ENCODE data around the gene CTDNEP1. TPM values are rescaled to one million over a fixed set of nuclear protein-coding genes. Genes with fewer than 3 reads are reported as not detected.

The CTDNEP1 gene
- total RNA-seq, 2 experiments from 2014 or later: 79.3 to 80.7 TPM

DNA sequence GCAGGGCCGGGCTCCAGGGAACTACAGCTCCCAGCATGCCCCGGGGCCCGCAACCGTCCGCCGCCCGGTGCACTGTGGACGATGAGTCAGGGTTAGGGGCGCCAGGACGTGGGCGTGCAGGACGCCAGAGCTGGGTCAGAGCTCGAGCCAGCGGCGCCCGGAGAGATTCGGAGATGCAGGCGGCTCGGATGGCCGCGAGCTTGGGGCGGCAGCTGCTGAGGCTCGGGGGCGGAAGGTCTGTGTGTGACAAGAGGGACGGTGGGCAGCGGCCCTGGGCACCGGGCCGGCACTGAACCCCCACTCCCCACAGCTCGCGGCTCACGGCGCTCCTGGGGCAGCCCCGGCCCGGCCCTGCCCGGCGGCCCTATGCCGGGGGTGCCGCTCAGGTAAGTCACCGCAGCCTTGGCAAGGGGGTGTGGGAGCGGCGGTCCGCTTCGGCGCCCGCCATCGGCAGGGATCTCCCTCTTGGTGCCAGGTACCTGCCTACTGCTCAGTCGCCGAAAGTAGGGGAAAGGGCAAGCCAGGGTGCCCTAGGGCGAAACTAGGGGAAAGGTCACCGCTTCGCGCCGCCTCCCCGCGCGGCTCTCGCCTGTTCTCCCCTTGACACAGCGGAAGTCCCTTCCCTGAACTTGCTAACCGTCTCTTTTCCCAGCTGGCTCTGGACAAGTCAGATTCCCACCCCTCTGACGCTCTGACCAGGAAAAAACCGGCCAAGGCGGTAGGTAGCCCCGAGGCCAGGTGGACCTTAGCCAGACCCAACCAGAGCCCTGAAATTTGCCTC lies 31.5 kb downstream of the CTDNEP1 start, which contains the start of the genes ACADVL and DLG4:
Gene ACADVL (plus strand): TSS at position 127 of the 781 bp plus-strand sequence. CDS start 47 bp downstream, at position 174.
Gene DLG4 (minus strand): TSS at position 25 of the 781 bp plus-strand sequence.
- no peaks in the 10 kb centered on the region for H3K27me3 ChIP-seq (ENCODE audit: control insufficient read depth in 1 of 2, insufficient read depth in 2 of 2, low read length in 2 of 2)
- intact Hi-C loops (cut with DNase I, micrococcal nuclease): loop anchor here (1.0 to 5.0 kb wide), 4 partner anchors 17 to 87 kb away; partner anchors contain the start of genes CTDNEP1 (in 1 of the 2), EIF5A (in 1 of the 2) and ELP5 (in 1 of the 2)
- POLR2A ChIA-PET: interaction anchor here (0.6 to 13.1 kb wide), 14 partner anchors 14 to 1801 kb away, joined by 3 to 234 read pairs (median 4); partner anchors contain the start of genes CTDNEP1, DVL2, ELP5 and GABARAP

DNA sequence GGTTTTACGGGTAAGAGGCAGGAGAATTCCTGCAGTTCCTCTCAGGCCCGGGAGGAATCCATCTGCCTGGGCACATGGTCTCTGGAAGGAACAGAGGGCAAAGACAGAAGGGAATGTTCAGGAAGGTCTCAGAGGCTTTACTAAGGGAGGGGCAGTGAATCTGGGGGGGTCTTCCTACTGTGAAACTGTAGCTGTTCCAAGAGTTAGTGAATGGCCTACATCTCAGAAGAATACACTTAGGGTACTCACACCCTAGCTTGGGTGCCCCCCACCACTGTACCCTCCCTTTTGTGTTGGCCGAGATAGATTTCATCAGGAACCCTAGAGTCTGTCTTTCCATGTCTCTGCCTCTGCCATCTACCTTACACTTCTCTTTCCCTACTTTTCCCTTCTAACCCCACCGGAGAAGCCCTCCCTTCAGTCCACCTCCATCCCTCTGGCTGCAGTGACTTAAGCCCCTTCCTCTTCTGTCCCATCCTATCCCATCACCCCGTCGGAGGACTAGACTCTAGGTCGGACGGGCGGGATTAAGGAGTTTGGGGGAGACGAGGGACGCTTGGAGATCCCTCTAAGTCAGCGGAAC lies 32.2 kb downstream of the CTDNEP1 start:
- DNase-seq (peak in 1 of 14 experiments; percentile 0), ATAC-seq (ENCODE audit: poor library complexity) (no peak)
- Histone ChIP-seq H3K4me3 (ENCODE audit: low read length) (peak overlapping the region; percentile 70), H3K27me3 (ENCODE audit: control insufficient read depth in 1 of 2, insufficient read depth in 2 of 2, low read length in 2 of 2) (no peaks in the 10 kb centered on the region), H3K36me3 (ENCODE audit: insufficient read depth, low read length) (peaks cover 29% of the 10 kb centered on the region), H3K27ac (ENCODE audit: low read depth in 1 of 2, low read length in 2 of 2) (peak overlapping the region; percentile 75 to 79), H3K9me3 (ENCODE audit: control insufficient read depth in 1 of 2, insufficient read depth in 1 of 2, low read length in 2 of 2) (no peaks in the 10 kb centered on the region), H3K4me1 (ENCODE audit: insufficient read depth, low read length) (peaks cover 68% of the 10 kb centered on the region)
- Mint-ChIP-seq H3K9me3 (no peaks in the 10 kb centered on the region), H3K27ac (peak overlapping the region; percentile 76), H3K27me3 (no peaks in the 10 kb centered on the region), H3K4me3 (peak overlapping the region; percentile 95), H3K4me1 (ENCODE audit: low read depth) (peaks cover 61% of the 10 kb centered on the region), H3K36me3 (ENCODE audit: low read depth) (peaks cover 16% of the 10 kb centered on the region)
- CTCF ChIA-PET: interaction anchor here (0.5 to 3.4 kb wide), 5 partner anchors 16 to 77 kb away, joined by 3 to 31 read pairs (median 19); partner anchors contain the start of genes DVL2 and GABARAP
- intact Hi-C loops (cut with DNase I, micrococcal nuclease): loop anchor here in 1 of 2 experiments (5.0 kb wide), 1 partner anchor 33 kb away; the partner anchor contains the start of genes CTDNEP1 and ELP5
- TF ChIP-seq CTCF (IDR thresholded peaks at IDR 0.05): no peak
- POLR2A ChIA-PET: interaction anchor here (0.6 to 13.1 kb wide), 9 partner anchors 14 to 1800 kb away, joined by 3 to 234 read pairs (median 5); partner anchors contain the start of genes CTDNEP1, DVL2, ELP5 and GABARAP

More for the DNA sequence above, 31.5 kb downstream of the CTDNEP1 start, which contains the start of the genes ACADVL and DLG4:
- peaks cover 61% of the 10 kb centered on the region for H3K4me1 ChIP-seq (ENCODE audit: insufficient read depth, low read length)
- H3K4me3 ChIP-seq (ENCODE audit: low read length): peak within 1 kb of the TSS; percentile 70
- H3K9me3 Mint-ChIP-seq: no peaks in the 10 kb centered on the region
- peak within 1 kb of the TSS; percentile 75 to 79 for H3K27ac ChIP-seq (ENCODE audit: low read depth in 1 of 2, low read length in 2 of 2)
- DNase-seq (peak; percentile 53 to 86 (median 74)), ATAC-seq (ENCODE audit: poor library complexity) (peak; percentile 50)
- no peak for TF ChIP-seq CTCF (IDR thresholded peaks at IDR 0.05)
- peak within 1 kb of the TSS; percentile 95 for H3K4me3 Mint-ChIP-seq
- H3K36me3 Mint-ChIP-seq (ENCODE audit: low read depth): peaks cover 17% of the 10 kb centered on the region
- no peaks in the 10 kb centered on the region for H3K27me3 Mint-ChIP-seq
- CTCF ChIA-PET: interaction anchor here (0.5 to 3.4 kb wide), 19 partner anchors 14 to 174 kb away, joined by 3 to 31 read pairs (median 4); partner anchors contain the start of genes ACAP1, DVL2, GABARAP and NEURL4
- peaks cover 54% of the 10 kb centered on the region for H3K4me1 Mint-ChIP-seq (ENCODE audit: low read depth)
- peak within 1 kb of the TSS; percentile 76 for H3K27ac Mint-ChIP-seq
- peaks cover 35% of the 10 kb centered on the region for H3K36me3 ChIP-seq (ENCODE audit: insufficient read depth, low read length)
- H3K9me3 ChIP-seq (ENCODE audit: control insufficient read depth in 1 of 2, insufficient read depth in 1 of 2, low read length in 2 of 2): no peaks in the 10 kb centered on the region

DNA sequence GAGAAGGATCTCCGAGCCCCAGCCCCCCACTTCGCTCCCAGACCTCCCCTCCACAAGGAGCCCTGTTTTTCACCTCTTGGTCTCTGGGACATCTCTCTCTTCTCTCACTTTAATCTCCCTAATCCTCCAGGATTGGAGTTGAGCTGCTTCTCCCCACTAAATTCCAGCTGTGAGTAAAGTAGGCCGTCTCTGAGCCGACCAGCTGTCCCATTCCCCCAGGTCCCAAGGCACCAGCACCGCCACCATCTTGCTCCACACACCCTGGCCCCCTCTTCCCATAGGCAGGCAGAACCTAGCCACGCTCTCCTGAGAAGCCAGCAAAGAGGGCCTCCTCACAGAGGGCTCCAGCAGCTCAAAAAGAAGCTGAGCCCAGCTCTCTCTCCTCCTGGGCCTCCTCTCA lies 32.8 kb downstream of the CTDNEP1 start:
- TF ChIP-seq CTCF (IDR thresholded peaks at IDR 0.05): no peak
- peaks cover 24% of the 10 kb centered on the region for H3K36me3 ChIP-seq (ENCODE audit: insufficient read depth, low read length)
- Mint-ChIP-seq H3K27me3 (no peaks in the 10 kb centered on the region), H3K9me3 (no peaks in the 10 kb centered on the region), H3K4me1 (ENCODE audit: low read depth) (peaks cover 67% of the 10 kb centered on the region), H3K36me3 (ENCODE audit: low read depth) (peaks cover 11% of the 10 kb centered on the region), H3K27ac (peak overlapping the region; percentile 76), H3K4me3 (peak overlapping the region; percentile 95)
- CTCF ChIA-PET: interaction anchor here (3.0 kb wide), 1 partner anchor 77 kb away, joined by 31 read pairs; no protein-coding TSS in a partner anchor
- peak overlapping the region; percentile 75 to 79 for H3K27ac ChIP-seq (ENCODE audit: low read depth in 1 of 2, low read length in 2 of 2)
- H3K9me3 ChIP-seq (ENCODE audit: control insufficient read depth in 1 of 2, insufficient read depth in 1 of 2, low read length in 2 of 2): no peaks in the 10 kb centered on the region
- no peak overlapping the region for H3K4me3 ChIP-seq (ENCODE audit: low read length)
- intact Hi-C loops (cut with DNase I, micrococcal nuclease): loop anchor here in 1 of 2 experiments (5.0 kb wide), 1 partner anchor 34 kb away; the partner anchor contains the start of genes CTDNEP1 and ELP5
- ATAC-seq (ENCODE audit: poor library complexity) (no peak), DNase-seq (peak in 1 of 14 experiments; percentile 1)
- peaks cover 74% of the 10 kb centered on the region for H3K4me1 ChIP-seq (ENCODE audit: insufficient read depth, low read length)
- POLR2A ChIA-PET: interaction anchor here (1.4 to 13.1 kb wide), 3 partner anchors 19 to 111 kb away, joined by 5 to 234 read pairs (median 10); partner anchors contain the start of genes CTDNEP1, DVL2, ELP5 and GABARAP
- H3K27me3 ChIP-seq (ENCODE audit: control insufficient read depth in 1 of 2, insufficient read depth in 2 of 2, low read length in 2 of 2): no peaks in the 10 kb centered on the region

Data from CD4-positive, alpha-beta T cell (primary cell).